Measurements from ENCODE around the gene KCND3.

DNA sequence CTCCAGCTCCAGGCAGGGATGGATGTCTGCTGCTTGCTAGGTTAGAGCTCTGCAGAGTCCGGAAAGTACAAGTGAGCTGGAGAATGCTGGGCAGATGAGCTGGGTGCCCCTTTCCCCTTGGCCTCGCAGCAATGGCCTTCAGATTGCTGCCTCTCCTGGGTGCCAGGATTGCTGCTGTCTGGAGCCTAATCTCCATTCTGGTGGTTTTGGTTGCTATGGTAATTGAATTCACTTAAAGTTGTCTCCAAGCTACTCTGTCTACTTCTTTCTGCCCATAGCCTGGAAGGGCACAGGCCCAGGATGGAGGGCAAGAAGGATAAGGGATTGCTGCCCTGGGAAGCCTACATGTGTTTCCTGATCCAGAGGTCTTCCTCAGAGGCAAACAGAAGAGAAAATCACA, 14.6 kb upstream of the KCND3 start:
- no peak for TF ChIP-seq POLR2A (IDR thresholded peaks at IDR 0.05)
- TF ChIP-seq, protein P1, sequence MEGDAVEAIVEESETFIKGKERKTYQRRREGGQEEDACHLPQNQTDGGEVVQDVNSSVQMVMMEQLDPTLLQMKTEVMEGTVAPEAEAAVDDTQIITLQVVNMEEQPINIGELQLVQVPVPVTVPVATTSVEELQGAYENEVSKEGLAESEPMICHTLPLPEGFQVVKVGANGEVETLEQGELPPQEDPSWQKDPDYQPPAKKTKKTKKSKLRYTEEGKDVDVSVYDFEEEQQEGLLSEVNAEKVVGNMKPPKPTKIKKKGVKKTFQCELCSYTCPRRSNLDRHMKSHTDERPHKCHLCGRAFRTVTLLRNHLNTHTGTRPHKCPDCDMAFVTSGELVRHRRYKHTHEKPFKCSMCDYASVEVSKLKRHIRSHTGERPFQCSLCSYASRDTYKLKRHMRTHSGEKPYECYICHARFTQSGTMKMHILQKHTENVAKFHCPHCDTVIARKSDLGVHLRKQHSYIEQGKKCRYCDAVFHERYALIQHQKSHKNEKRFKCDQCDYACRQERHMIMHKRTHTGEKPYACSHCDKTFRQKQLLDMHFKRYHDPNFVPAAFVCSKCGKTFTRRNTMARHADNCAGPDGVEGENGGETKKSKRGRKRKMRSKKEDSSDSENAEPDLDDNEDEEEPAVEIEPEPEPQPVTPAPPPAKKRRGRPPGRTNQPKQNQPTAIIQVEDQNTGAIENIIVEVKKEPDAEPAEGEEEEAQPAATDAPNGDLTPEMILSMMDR (IDR thresholded peaks at IDR 0.05) = no peak

All from Peyer's patch (tissue), 4 donors.